Gastrocnemius medialis (tissue), 4 donors: ENCODE data around the gene C12orf43. TPM values are rescaled to one million over a fixed set of nuclear protein-coding genes. Genes with fewer than 3 reads are reported as not detected.

Experiments
- ATAC-seq, 2 donors: fragments of 150-250 bp; one replicate each; pipeline ENCODE4 v1.9.1; 2016
- DNase-seq, 2 donors: peaks; one replicate each; pipeline ENCODE4 v3.0.0-alpha.2; 2019
- H3K27ac ChIP-seq, 4 donors: fragments of 200-600 bp; sonication (generic); 1 replicate in 1 of 4; 2 replicates in 3 of 4; pipeline ENCODE4 v1.5.1; 2016 to 2018; ENCODE audit warnings: mild to moderate bottlenecking in 2 of 4, moderate library complexity in 1 of 4
- H3K27me3 ChIP-seq, 3 donors: fragments of 200-600 bp; sonication (generic) in 2 of 3; 1 replicate in 1 of 3; 2 replicates in 2 of 3; pipeline versions ENCODE4 v1.5.1 to v1.6.0; 2016 to 2019; ENCODE audit warnings: mild to moderate bottlenecking in 1 of 3, moderate library complexity in 1 of 3
- H3K36me3 ChIP-seq, 2 donors: fragments of 200-600 bp; sonication (generic) in 1 of 2; one replicate each; pipeline ENCODE4 v1.5.1; 2017 to 2018
- H3K4me1 ChIP-seq, 2 donors: fragments of 200-600 bp; sonication (generic) in 1 of 2; one replicate each; pipeline ENCODE4 v1.5.1; 2016 to 2017; ENCODE audit warnings: mild to moderate bottlenecking in 2 of 2
- H3K4me3 ChIP-seq, 4 donors: fragments of 200-600 bp; sonication (generic) in 3 of 4; 1 replicate in 1 of 4; 2 replicates in 3 of 4; pipeline ENCODE4 v1.5.1; 2016 to 2019; ENCODE audit warnings: mild to moderate bottlenecking in 2 of 4
- H3K9me3 ChIP-seq, 3 donors: fragments of 200-600 bp; sonication (generic) in 2 of 3; 1 replicate in 1 of 3; 2 replicates in 2 of 3; pipeline ENCODE4 v1.5.1; 2016 to 2019
- CTCF ChIP-seq, 5 experiments: fragments of 450-650 bp in 3 of 5; fragments of 200-600 bp in 2 of 5; sonication (generic) in 2 of 5; IDR thresholded peaks in 4 of 5; conservative IDR thresholded peaks in 1 of 5; 1 replicate in 4 of 5; 2 replicates in 1 of 5; pipeline ENCODE4 v1.5.1; 2016 to 2019; ENCODE audit warnings: antibody characterized with exemption in 5 of 5, mild to moderate bottlenecking in 3 of 5, moderate library complexity in 3 of 5
- POLR2A ChIP-seq, 2 donors: fragments of 450-650 bp; IDR thresholded peaks; one replicate each; pipeline ENCODE4 v1.6.1; 2017; ENCODE audit warnings: antibody characterized with exemption in 2 of 2, mild to moderate bottlenecking in 2 of 2, moderate library complexity in 2 of 2
- in situ Hi-C, 4 donors: fragments of 200-750 bp; cut with MboI; loops; one replicate each; pipeline versions ENCODE4 v1.15.0 to v1.8.0; 2017; ENCODE audit warnings: low sequenced_read_pairs in 4 of 4
- intact Hi-C: fragments of 100-400 bp; cut with DNase I; formaldehyde crosslinking; loops from one replicate; pipeline ENCODE4 v1.15.1; 2023; ENCODE audit warnings: low total_unique reads
- total RNA-seq, 4 donors: library from RNA; depleted of rRNA; stranded (reverse); fragments of >200 nt; gene quantifications; one replicate each; pipeline versions ENCODE4 v1.1.0 to v1.2.3, GENCODE V29; 2016

C12orf43 gene
- total RNA-seq, 4 donors from 2014 or later, result 2.9 to 13.2 (median 5.1) TPM

GRCh38 chr12:120983759-120984158, 32.5 kb downstream of the C12orf43 start:
- DNase-seq, result no peak
- no peaks in the 10 kb centered on the region for H3K27me3 ChIP-seq
- TF ChIP-seq POLR2A (IDR thresholded peaks at IDR 0.05) (no peak), CTCF (IDR thresholded peaks at IDR 0.05 in 4 of 5, conservative IDR thresholded peaks at IDR 0.05 in 1 of 5) (no peak)
- H3K4me1 ChIP-seq, result no peaks in the 10 kb centered on the region
- in situ Hi-C loops (no loop called here), intact Hi-C loops (no loop called here)
- ATAC-seq, result no peak
- H3K4me3 ChIP-seq, result no peak overlapping the region
- no peaks in the 10 kb centered on the region for H3K9me3 ChIP-seq
- H3K36me3 ChIP-seq, result no peaks in the 10 kb centered on the region
- no peak overlapping the region for H3K27ac ChIP-seq

- H3K4me3 ChIP-seq, result no peak overlapping the region
- no peaks in the 10 kb centered on the region for H3K36me3 ChIP-seq
- ATAC-seq, result no peak
- TF ChIP-seq POLR2A (IDR thresholded peaks at IDR 0.05) (no peak), CTCF (IDR thresholded peaks at IDR 0.05 in 4 of 5, conservative IDR thresholded peaks at IDR 0.05 in 1 of 5) (no peak)
- intact Hi-C loops (no loop called here), in situ Hi-C loops (no loop called here)
- no peak for DNase-seq
- H3K27ac ChIP-seq, result no peak overlapping the region
- no peaks in the 10 kb centered on the region for H3K9me3 ChIP-seq
- H3K27me3 ChIP-seq, result no peaks in the 10 kb centered on the region
- H3K4me1 ChIP-seq, result no peaks in the 10 kb centered on the region
Observed at GRCh38 chr12:120982659-120983058, 33.6 kb downstream of the C12orf43 start.

- intact Hi-C loops (no loop called here), in situ Hi-C loops (no loop called here)
- DNase-seq (no peak), ATAC-seq (no peak)
- TF ChIP-seq POLR2A (IDR thresholded peaks at IDR 0.05) (no peak), CTCF (IDR thresholded peaks at IDR 0.05 in 4 of 5, conservative IDR thresholded peaks at IDR 0.05 in 1 of 5) (no peak)
- Histone ChIP-seq H3K4me3 (no peak overlapping the region), H3K27me3 (no peaks in the 10 kb centered on the region), H3K27ac (no peak overlapping the region), H3K36me3 (no peaks in the 10 kb centered on the region), H3K4me1 (no peaks in the 10 kb centered on the region), H3K9me3 (no peaks in the 10 kb centered on the region)
Observed at GRCh38 chr12:120981407-120981941, 34.8 kb downstream of the C12orf43 start.

DNA sequence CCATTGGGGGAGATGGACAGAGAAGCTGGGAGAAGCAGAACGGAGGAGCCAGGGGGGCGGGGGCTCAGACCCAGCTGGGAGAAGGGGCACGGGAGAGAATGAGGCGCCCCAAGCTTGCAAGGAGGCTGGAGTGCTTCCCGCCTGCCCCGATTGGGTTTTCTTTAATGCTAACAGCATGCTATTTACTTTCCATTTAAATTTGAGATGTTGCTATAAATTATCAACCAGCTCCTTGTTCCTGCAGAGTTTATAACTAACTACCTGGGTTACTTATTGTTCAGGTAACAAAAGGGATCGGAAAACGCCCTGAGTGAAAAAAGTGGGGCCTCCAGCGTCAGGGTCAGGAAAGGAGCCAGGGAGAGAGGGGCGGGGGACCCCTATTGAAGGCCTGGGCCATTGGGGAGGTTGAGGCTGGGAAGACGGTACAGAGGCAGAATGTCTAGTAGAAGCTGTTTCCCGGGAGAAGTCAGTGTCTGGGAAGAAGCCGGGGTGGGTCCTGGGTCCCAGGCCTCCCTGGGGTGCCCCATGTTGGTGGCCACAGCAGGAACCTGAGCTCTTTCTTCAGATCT, 35.4 kb downstream of the C12orf43 start:
- no peaks in the 10 kb centered on the region for H3K36me3 ChIP-seq
- no peaks in the 10 kb centered on the region for H3K27me3 ChIP-seq
- H3K9me3 ChIP-seq, result no peaks in the 10 kb centered on the region
- ATAC-seq (no peak), DNase-seq (no peak)
- in situ Hi-C loops (no loop called here), intact Hi-C loops (no loop called here)
- H3K27ac ChIP-seq, result no peak overlapping the region
- H3K4me3 ChIP-seq, result no peak overlapping the region
- TF ChIP-seq POLR2A (IDR thresholded peaks at IDR 0.05), result no peak
- no peak for TF ChIP-seq CTCF (IDR thresholded peaks at IDR 0.05 in 4 of 5, conservative IDR thresholded peaks at IDR 0.05 in 1 of 5)
- no peaks in the 10 kb centered on the region for H3K4me1 ChIP-seq
